H9 (cell line): Measurements from ENCODE around the gene CD72. TPM values are rescaled to one million over a fixed set of nuclear protein-coding genes. Genes with fewer than 3 reads are reported as not detected.

ENCODE experiments used
- DNase-seq: peaks from one replicate; pipeline ENCODE4 v3.0.0-alpha.2; 2017
- H2AFZ ChIP-seq: one replicate; pipeline ENCODE4 v1.6.1; 2013; ENCODE audit warnings: mild to moderate bottlenecking, low read length, control low read depth, moderate library complexity
- H2AK5ac ChIP-seq: 2 replicates; pipeline ENCODE4 v1.6.1; 2013; ENCODE audit warnings: low read length, control low read depth, mixed read lengths; ENCODE audit not compliant: insufficient read length
- H2BK120ac ChIP-seq: one replicate; pipeline ENCODE4 v1.6.1; 2013; ENCODE audit warnings: low read depth, mild to moderate bottlenecking, low read length, control low read depth, inconsistent platforms; ENCODE audit not compliant: poor library complexity, severe bottlenecking
- H2BK12ac ChIP-seq: 2 replicates; pipeline ENCODE4 v1.6.1; 2013; ENCODE audit warnings: low read length, control low read depth, mixed read lengths, low read depth; ENCODE audit not compliant: insufficient read length
- H2BK15ac ChIP-seq: 2 replicates; pipeline ENCODE4 v1.6.1; 2013; ENCODE audit warnings: low read depth, low read length, control low read depth
- H2BK20ac ChIP-seq: one replicate; pipeline ENCODE4 v1.6.1; 2013; ENCODE audit warnings: low read depth, mild to moderate bottlenecking, low read length, control low read depth, inconsistent platforms; ENCODE audit not compliant: poor library complexity, severe bottlenecking
- H2BK5ac ChIP-seq: 2 replicates; pipeline ENCODE4 v1.6.1; 2013; ENCODE audit warnings: low read length, control low read depth, mixed read lengths; ENCODE audit not compliant: insufficient read length
- H3K14ac ChIP-seq: 2 replicates; pipeline ENCODE4 v1.6.1; 2013; ENCODE audit warnings: low read length, control low read depth; ENCODE audit not compliant: insufficient read depth
- H3K18ac ChIP-seq: 2 replicates; pipeline ENCODE4 v1.6.1; 2013; ENCODE audit warnings: low read depth, mild to moderate bottlenecking, mixed read lengths, low read length, control low read depth; ENCODE audit not compliant: insufficient read length
- H3K23ac ChIP-seq: 2 replicates; pipeline ENCODE4 v1.6.1; 2013; ENCODE audit warnings: low read length, control low read depth, mixed read lengths, low read depth; ENCODE audit not compliant: insufficient read length
- H3K23me2 ChIP-seq: 2 replicates; pipeline ENCODE4 v1.6.1; 2013; ENCODE audit warnings: low read depth, mild to moderate bottlenecking, mixed read lengths, low read length, control low read depth; ENCODE audit not compliant: insufficient read length, poor library complexity, severe bottlenecking
- H3K27ac ChIP-seq: 2 replicates; pipeline ENCODE4 v1.5.1; 2013; ENCODE audit warnings: low read length, control low read depth, mixed read lengths, low read depth; ENCODE audit not compliant: insufficient read length
- H3K27me3 ChIP-seq: 2 replicates; pipeline ENCODE4 v1.6.1; 2013; ENCODE audit warnings: low read length, control low read depth, inconsistent platforms; ENCODE audit not compliant: insufficient read depth
- H3K4ac ChIP-seq: 2 replicates; pipeline ENCODE4 v1.6.1; 2013; ENCODE audit warnings: low read depth, mild to moderate bottlenecking, control low read depth, inconsistent platforms, low read length, moderate library complexity
- H3K4me1 ChIP-seq: 2 replicates; pipeline ENCODE4 v1.6.1; 2013; ENCODE audit warnings: low read length, control low read depth, inconsistent platforms; ENCODE audit not compliant: insufficient read depth
- H3K4me2 ChIP-seq: 2 replicates; pipeline ENCODE4 v1.6.1; 2013; ENCODE audit warnings: low read length, control low read depth, mixed read lengths; ENCODE audit not compliant: insufficient read length, insufficient read depth
- H3K56ac ChIP-seq: 2 replicates; pipeline ENCODE4 v1.6.1; 2013; ENCODE audit warnings: low read depth, mild to moderate bottlenecking, mixed read lengths, low read length, control low read depth; ENCODE audit not compliant: insufficient read length
- H3K79me1 ChIP-seq: 2 replicates; pipeline ENCODE4 v1.6.1; 2013; ENCODE audit warnings: low read depth, mild to moderate bottlenecking, moderate library complexity, low read length, control low read depth, inconsistent platforms; ENCODE audit not compliant: insufficient read depth, poor library complexity, severe bottlenecking
- H3K79me2 ChIP-seq: 2 replicates; pipeline ENCODE4 v1.6.1; 2013; ENCODE audit warnings: low read length, control low read depth, inconsistent platforms; ENCODE audit not compliant: insufficient read depth
- H3K9ac ChIP-seq: 2 replicates; pipeline ENCODE4 v1.6.1; 2013; ENCODE audit warnings: low read length, control low read depth, mixed read lengths; ENCODE audit not compliant: insufficient read length; ENCODE audit errors: extremely low read depth
- H3K9me3 ChIP-seq: one replicate; pipeline ENCODE4 v1.6.1; 2013; ENCODE audit warnings: low read depth, low read length, inconsistent platforms; ENCODE audit not compliant: control insufficient read depth
- H3T11ph ChIP-seq: one replicate; pipeline ENCODE4 v1.6.1; 2013; ENCODE audit warnings: mild to moderate bottlenecking, low read length, control low read depth, inconsistent platforms
- H4K20me1 ChIP-seq: one replicate; pipeline ENCODE4 v1.6.1; 2013; ENCODE audit not compliant: control insufficient read depth, insufficient read length, insufficient read depth
- H4K5ac ChIP-seq: 2 replicates; pipeline ENCODE4 v1.6.1; 2013; ENCODE audit warnings: low read depth, mild to moderate bottlenecking, mixed read lengths, low read length, control low read depth; ENCODE audit not compliant: insufficient read length
- H4K8ac ChIP-seq: replicated peaks from 2 replicates; pipeline ENCODE4 v1.6.1; 2013; ENCODE audit warnings: low read length, control low read depth, mixed read lengths, low read depth; ENCODE audit not compliant: insufficient read length
- H4K91ac ChIP-seq: 2 replicates; pipeline ENCODE4 v1.6.1; 2013; ENCODE audit warnings: low read depth, mild to moderate bottlenecking, moderate library complexity, mixed read lengths, low read length, control low read depth; ENCODE audit not compliant: insufficient read length
- H3K27ac Mint-ChIP-seq, 3 experiments: 2 replicates in 2 of 3; 3 replicates in 1 of 3; pipeline ENCODE4 v1.8.0; 2020 to 2021; ENCODE audit warnings: mixed read lengths in 3 of 3, mild to moderate bottlenecking in 1 of 3, moderate library complexity in 1 of 3
- H3K27me3 Mint-ChIP-seq: 2 replicates; pipeline ENCODE4 v1.8.0; 2021; ENCODE audit warnings: low read depth, mild to moderate bottlenecking, moderate library complexity, mixed read lengths
- H3K36me3 Mint-ChIP-seq, 3 experiments: 2 replicates in 2 of 3; 3 replicates in 1 of 3; pipeline ENCODE4 v1.8.0; 2020 to 2021; ENCODE audit warnings: low read depth in 3 of 3, mixed read lengths in 3 of 3; ENCODE audit not compliant: insufficient read depth in 1 of 3
- H3K4me1 Mint-ChIP-seq, 2 experiments: 2 replicates each; pipeline ENCODE4 v1.8.0; 2020; ENCODE audit warnings: mixed read lengths in 2 of 2
- H3K4me3 Mint-ChIP-seq, 2 experiments: 2 replicates in 1 of 2; 3 replicates in 1 of 2; pipeline ENCODE4 v1.8.0; 2020 to 2021; ENCODE audit warnings: mild to moderate bottlenecking in 2 of 2, mixed read lengths in 2 of 2, moderate library complexity in 1 of 2
- H3K9me3 Mint-ChIP-seq, 2 experiments: 2 replicates in 1 of 2; 3 replicates in 1 of 2; pipeline ENCODE4 v1.8.0; 2020; ENCODE audit warnings: mild to moderate bottlenecking in 2 of 2, mixed read lengths in 2 of 2, moderate library complexity in 1 of 2
- CTCF ChIP-seq: fragments of 200-600 bp; sonication (generic); conservative IDR thresholded peaks from 3 replicates; pipeline ENCODE4 v1.8.0; 2021; ENCODE audit warnings: antibody characterized with exemption, mild to moderate bottlenecking
- WGBS: extraction: QIAGEN DNeasy Blood & Tissue Kit; methylation state at CpG from one replicate; pipeline ENCODE4 v1.1.7; 2013; ENCODE audit warnings: missing lambda C conversion rate, low lambda C conversion rate, mixed read lengths; ENCODE audit not compliant: insufficient read length; ENCODE audit errors: extremely low coverage; 5-methylcytosine and 5-hydroxymethylcytosine counted together
- total RNA-seq: library from RNA; stranded (reverse); gene quantifications from 2 replicates; pipeline ENCODE4 v1.2.1, GENCODE V29; 2021

The CD72 gene
- total RNA-seq, 1 experiment from 2014 or later: 3.9 TPM

- Histone ChIP-seq H3K79me1 (no peaks in the 10 kb centered on the region), H3K18ac (peak within 1 kb of the TSS; percentile 81), H3K4ac (no peak within 1 kb of the TSS; the same call in 1 of the 2 replicates), H3K27ac (no peak within 1 kb of the TSS), H3K9me3 (no peaks in the 10 kb centered on the region), H2BK120ac (no peak within 1 kb of the TSS), H3K79me2 (no peaks in the 10 kb centered on the region), H4K8ac (no peak within 1 kb of the TSS), H3K4me2 (peak within 1 kb of the TSS; percentile 83), H2AK5ac (no peak within 1 kb of the TSS), H2BK20ac (no peak within 1 kb of the TSS), H2BK12ac (no peak within 1 kb of the TSS), H3K56ac (no peak within 1 kb of the TSS), H3T11ph (no peak within 1 kb of the TSS), H4K91ac (no peak within 1 kb of the TSS), H3K14ac (peak within 1 kb of the TSS; percentile 71), H3K23me2 (peaks cover 8% of the 10 kb centered on the region), H2BK15ac (no peak within 1 kb of the TSS), H3K27me3 (no peaks in the 10 kb centered on the region), H3K9ac (peak within 1 kb of the TSS; percentile 45), H3K23ac (no peak within 1 kb of the TSS), H2BK5ac (no peak within 1 kb of the TSS), H4K20me1 (no peaks in the 10 kb centered on the region), H4K5ac (no peak within 1 kb of the TSS), H3K4me1 (no peaks in the 10 kb centered on the region; the same call in 1 of the 2 replicates), H2AFZ (no peak within 1 kb of the TSS)
- peaks cover 21 to 33% of the 10 kb centered on the region in 2 experiments for H3K4me1 Mint-ChIP-seq
- peak within 1 kb of the TSS; percentile 80 to 83 for H3K4me3 Mint-ChIP-seq
- peak; percentile 94 for DNase-seq
- H3K27ac Mint-ChIP-seq: peak within 1 kb of the TSS; percentile 73 to 80 (median 79); a peak in 6 of 7 replicates
- peaks cover 26 to 35% (median 30%) of the 10 kb centered on the region in 3 experiments for H3K36me3 Mint-ChIP-seq
- no CpG with 5 or more reads among the region's 58 CpGs for WGBS
- peak; percentile 56 for TF ChIP-seq CTCF
- H3K27me3 Mint-ChIP-seq: peaks cover 9% of the 10 kb centered on the region
- no peaks in the 10 kb centered on the region for H3K9me3 Mint-ChIP-seq
Measured at GRCh38 chr9:35664531-35665470, 46.6 kb upstream of the CD72 start, which contains the start of gene ARHGEF39. ARHGEF39 (minus strand) TSS chr9:35665195; CDS start chr9:35665169, 26 bp downstream.
